ENCODE results near the gene CST7.
"Not testable (repeated sequence)": the region's sequence is repeated elsewhere in the genome, so short reads cannot be mapped to it uniquely, and the experiment has no call there.

Gene CST7

DNA sequence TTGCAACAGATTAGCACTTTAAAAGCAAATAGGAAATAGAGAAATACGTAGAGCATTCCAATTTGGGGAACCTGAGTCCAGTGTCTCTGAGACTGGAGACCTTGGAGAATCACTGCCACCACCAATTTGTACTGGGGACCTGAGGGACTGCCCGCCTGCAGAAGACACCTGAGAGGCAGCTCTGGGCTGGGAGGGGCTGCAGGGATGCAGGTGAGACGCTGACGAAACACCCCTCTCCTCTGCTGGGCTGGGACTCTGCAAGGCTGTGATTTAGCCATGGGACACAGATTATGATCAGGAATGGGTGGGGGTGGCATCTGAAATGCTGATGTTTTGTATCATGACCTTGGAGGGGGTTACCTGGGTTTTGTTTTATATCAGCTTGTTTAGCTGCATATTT, 50.5 kb downstream of the CST7 start:
- in situ Hi-C loops (cut with HindIII; ENCODE audit: low sequenced_read_pairs): no loop called here

DNA sequence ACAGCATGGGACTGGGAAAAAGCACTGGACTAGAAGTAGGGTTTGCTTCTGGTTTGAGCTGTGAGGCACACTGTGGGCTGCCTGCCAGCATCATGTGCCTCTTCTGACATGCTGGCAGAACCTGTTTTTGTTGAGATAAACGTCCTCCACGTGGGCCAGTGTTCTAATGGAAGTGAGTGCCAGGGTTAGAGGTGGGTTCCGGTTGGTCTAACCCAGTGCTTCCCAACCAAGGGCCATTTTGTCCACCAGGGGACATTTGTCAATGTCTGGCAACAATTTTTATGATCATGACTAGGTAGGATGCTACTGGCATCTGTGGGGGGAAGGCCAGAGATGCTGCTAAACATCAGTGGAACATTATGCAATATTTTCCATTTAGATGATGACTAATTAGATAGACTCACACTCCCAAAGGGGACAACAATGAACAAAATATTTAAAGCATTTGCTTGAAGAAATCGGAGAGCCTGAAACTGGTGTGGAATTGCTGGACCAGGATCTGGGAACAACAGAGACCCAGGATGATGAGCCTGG, 51.3 kb downstream of the CST7 start:
- in situ Hi-C loops (cut with HindIII; ENCODE audit: low sequenced_read_pairs): no loop called here

DNA sequence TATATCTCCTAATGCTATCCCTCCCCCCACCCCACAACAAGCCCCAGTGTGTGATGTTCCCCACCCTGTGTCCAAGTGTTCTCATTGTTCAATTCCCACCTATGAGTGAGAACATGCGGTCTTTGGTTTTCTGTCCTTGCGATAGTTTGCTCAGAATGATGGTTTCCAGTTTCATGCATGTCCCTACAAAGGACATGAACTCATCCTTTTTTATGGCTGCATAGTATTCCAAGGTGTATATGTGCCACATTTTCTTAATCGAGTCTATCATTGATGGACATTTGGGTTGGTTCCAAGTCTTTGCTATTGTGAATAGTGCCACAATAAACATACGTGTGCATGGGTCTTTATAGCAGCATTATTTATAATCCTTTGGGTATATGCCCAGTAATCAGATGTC, 52.3 kb downstream of the CST7 start:
- in situ Hi-C loops (cut with HindIII; ENCODE audit: low sequenced_read_pairs): not testable (repeated sequence)

DNA sequence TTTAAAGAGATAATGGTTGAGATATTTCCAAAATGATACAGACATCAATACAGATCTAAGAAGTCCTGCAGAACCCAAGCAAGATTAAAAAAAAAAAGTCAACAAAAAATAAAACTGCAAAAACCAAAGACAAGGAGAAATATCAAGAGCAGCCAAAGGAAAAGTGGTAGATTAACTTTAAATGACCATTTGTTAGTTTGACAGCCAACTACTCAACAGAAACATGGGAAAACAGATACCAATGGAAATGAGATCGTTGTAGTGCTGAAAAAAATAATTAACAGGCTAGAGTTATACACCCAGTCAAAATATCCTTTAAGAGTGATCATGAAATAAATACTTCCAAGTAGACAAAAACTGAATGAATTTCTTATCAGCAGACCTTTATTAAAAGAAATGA, 53.9 kb downstream of the CST7 start:
- in situ Hi-C loops (cut with HindIII; ENCODE audit: low sequenced_read_pairs): no loop called here

DNA sequence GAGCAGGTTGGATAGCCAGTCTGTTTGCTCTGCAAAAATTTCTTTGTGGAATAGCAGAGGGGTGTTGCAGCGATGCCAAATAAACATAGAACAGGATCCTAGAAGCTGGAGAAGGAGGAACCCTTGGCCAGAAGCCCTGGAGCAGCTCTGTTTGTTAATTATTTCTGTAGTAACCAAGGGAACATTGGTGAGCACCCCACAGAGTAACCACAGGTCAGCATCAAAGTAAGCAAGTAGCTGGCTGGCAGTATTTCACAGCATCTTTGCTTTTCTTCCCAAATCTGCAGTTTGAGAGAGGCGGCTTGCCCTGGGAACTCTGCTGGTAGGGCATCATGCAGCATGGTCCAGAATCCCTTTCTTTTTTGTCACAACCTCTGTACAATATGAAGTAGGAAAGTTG, 56.2 kb downstream of the CST7 start:
- in situ Hi-C loops (cut with HindIII; ENCODE audit: low sequenced_read_pairs): no loop called here

DNA sequence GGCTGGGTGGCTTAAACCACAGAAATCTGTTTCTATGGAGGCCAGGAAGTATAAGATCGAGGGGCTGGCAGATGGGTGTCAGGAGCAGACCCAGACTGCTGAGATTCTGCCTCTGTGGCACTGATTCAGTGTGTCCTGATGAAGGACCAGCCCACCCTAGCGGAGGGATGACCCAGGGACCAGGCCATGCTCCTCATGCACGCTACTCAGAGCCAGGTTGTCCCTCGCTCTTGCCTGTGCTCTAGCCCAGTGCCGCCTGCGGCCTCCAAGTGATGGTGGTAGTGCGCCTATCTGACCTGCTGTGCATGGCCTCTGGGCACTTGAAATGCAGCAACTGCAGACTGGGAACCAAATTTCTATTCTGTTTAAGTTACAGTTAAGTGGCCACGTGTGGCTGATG, 56.6 kb downstream of the CST7 start:
- in situ Hi-C loops (cut with HindIII; ENCODE audit: low sequenced_read_pairs): no loop called here

DNA sequence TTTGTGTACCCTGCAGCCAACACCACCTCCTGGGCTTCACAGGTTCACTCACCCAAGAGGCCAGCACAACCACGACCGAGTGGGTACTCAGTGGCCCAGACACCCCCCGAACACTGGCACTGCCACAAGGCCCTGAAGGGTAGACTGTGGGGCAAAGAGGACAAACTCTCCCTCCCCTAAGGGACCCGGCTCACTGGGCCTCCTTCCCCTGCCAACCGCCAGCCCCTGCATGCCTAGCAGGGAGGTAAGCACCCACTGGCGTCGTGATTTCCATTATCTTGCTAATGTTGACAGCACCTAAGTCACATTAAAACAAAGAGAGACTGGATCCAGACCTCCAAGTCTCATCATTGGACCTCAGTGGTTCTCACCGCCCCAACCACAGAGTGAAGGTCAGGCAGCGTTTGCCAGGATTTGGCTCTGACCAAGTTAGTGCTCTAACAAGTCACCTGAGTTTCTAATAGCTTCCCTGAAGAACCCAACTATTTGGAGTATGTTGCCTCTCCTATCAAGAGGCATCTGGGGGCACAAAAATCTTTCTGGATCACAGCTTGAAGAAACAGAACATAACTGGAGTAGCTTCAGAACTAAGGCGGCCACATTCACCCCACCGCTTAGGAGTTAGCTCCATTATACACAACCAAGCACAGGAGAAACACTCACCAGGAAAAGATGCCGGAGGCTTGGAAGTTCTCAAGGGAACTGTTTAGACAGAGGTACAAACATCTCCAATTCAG, 57.5 kb downstream of the CST7 start:
- in situ Hi-C loops (cut with HindIII; ENCODE audit: low sequenced_read_pairs): no loop called here

DNA sequence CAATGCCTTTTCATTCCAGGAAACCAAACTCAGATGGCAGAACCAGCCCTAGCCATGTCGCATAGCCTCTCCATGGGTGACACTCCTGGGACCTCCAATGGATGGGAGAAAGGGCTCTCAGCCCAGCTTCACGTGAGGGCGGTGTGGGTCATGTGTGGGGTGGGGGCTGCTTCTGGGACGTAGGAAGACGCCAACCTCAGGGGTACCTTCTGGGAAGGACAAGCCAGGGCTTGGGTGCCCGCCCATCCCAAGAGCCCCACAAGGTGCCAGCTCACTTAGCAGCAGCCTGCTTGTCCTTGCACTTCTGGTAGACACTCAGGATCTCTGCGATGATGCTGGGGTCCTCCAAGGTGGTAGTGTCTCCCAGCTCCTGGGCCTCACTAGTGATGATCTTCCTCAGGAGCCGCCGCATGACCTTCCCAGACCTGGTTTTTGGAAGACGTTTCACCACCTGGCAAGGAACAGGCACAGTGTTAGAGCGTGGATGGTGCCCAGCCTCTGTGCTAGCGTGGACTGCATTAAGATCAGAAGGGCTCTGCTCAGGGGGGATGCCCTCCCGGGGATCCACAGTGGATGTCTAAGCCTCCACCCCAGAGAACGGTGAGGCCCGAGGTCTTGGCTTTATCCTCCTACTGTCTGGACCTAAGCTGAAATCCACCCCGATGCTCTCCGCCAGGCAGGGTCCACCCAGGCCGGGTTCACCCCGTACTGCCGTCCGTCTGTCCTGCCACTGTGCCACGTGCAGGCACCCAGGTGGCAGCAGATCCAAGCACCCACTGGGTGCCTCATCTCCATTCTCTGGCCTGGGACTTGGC, 58.6 kb downstream of the CST7 start:
- in situ Hi-C loops (cut with HindIII; ENCODE audit: low sequenced_read_pairs): no loop called here

DNA sequence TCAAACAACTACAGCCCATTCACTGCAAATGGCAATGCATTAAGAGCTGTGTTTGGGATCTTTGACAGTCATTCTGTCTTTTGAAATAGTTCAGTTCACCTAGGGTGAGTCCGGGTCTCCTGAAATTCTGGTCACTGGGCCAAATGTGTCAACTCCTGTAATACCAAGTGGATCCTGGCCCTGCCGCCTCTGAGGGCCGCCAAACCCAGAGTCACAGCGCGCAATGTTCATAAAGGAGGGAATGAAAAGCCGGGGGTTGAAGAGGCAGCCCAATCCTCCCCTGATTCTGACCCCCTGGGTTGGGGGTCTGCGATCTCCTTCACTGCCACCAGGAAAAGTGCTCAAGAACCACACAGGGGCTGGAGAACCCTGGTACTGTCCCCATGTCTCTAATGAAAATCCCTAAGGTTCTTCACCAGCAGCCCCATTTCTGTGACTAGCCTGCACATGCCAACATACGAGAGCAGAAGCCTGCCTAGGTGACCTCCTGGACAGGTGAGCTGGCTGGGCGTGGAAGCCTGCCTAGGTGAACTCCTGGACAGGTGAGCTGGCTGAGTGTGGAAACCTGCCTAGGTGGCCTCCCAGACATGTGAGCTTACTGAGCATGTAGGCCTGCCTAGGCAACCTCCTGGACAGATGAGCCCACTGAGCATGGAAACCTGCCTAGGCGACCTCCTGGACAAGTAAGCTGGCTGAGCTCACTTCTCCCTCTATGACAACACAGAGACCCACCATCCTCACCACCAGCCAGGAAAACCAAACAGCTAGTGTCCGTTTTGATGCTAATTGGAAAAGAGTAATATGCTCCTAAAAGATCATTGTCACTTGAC, 59.5 kb downstream of the CST7 start:
- in situ Hi-C loops (cut with HindIII; ENCODE audit: low sequenced_read_pairs): no loop called here

All from endothelial cell of hepatic sinusoid (primary cell).